ENCODE measurements around the gene KAT5. TPM values are rescaled to one million over a fixed set of nuclear protein-coding genes. Genes with fewer than 3 reads are reported as not detected.
"Not testable (repeated sequence)": the region's sequence is repeated elsewhere in the genome, so short reads cannot be mapped to it uniquely, and the experiment has no call there.

KAT5 gene
- total RNA-seq, 1 donor from 2014 or later = 47.3 TPM

DNA sequence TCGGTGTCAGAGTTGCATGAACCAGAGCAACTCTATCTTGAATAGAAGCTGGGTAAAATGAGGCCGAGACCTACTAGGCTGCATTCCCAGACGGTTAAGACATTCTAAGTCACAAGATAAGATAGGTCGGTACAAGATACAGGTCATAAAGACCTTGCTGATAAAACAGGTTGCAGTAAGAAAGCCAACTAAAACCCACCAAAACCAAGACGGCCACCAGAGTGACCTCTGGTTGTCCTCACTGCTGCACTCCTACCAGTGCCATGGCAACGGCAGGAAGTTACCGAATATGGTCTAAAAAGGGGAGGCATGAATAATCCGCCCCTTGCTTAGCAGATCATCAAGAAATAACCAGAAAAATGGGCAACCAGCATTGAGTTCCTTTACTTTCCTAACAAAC, 2.4 kb upstream of the KAT5 start:
- ATAC-seq = no peak

DNA sequence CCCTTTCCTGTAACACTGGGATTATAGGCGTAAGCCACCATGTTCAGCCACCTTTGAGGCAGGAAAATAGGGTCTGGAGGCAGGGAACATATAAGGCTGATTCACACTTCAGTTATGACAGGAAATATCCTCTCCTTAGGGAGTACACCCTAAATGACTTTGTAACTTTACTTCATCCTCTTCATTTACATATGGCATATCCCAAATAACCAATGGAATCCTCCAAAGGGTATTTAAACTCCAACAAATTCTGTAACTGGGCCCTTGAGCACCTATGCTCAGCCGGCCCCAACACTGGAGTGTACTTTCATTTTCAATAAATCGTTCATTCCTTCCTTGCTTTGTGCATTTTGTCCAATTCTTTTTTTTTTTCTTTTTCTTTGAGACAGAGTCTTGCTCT, 1.6 kb upstream of the KAT5 start:
- ATAC-seq = no peak

GRCh38 chr11:65712633-65713076, 603 bp downstream of the KAT5 start:
- no peak for ATAC-seq

DNA sequence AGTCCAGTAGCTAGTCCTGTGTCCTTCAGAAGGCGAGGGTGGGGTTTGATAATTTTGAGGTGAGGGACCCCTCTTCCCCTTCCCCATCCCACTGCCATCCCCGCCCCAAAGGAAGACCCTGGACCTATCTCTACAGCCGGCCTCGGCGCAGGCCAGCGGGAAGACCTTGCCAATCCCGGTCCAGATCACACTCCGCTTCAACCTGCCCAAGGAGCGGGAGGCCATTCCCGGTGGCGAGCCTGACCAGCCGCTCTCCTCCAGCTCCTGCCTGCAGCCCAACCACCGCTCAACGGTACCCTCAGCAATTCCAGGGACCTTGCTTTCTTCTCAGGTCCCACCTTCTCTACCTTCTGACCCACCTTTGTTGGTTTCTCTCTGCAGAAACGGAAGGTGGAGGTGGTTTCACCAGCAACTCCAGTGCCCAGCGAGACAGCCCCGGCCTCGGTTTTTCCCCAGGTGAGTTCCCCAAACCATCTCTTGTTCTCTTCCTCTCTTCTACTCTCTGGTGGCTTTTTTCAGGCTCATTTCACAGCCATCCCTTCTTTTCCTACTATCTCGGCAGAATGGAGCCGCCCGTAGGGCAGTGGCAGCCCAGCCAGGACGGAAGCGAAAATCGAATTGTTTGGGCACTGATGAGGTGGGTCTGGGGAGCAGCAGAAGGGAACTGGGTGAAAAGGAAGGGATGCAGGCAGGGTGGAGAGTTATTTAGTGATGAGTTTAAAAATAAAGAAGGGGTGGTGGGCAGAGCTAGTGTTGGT, 1.3 kb downstream of the KAT5 start:
- ATAC-seq = no peak

DNA sequence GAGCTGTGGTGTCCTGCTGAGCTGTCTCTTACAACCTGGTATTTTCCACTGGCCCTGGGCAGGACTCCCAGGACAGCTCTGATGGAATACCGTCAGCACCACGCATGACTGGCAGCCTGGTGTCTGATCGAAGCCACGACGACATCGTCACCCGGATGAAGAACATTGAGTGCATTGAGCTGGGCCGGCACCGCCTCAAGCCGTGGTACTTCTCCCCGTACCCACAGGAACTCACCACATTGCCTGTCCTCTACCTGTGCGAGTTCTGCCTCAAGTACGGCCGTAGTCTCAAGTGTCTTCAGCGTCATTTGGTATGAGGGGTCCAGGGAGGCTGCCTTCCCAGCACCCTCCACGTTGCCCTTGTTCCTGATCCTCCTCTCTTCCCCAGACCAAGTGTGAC, 2.4 kb downstream of the KAT5 start:
- ATAC-seq = no peak

DNA sequence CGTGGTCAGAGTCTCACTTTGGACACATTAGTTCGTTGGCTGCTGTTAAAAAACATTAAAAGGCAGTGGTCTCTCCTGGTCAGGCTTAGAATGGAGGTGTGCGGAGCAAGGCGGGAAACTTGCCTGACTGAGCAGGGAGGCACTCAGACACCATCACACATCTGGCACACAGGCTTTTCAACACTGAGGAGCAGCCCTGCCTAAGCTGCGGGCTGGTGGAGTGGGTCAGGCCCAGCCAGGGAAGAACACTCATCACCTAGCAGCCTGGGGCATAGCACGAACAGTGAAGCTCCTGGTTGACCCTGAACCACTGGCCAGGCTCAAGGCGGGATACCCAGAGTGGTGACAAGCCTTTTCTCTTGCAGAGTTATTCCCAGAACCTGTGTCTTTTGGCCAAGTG, 4.2 kb downstream of the KAT5 start:
- ATAC-seq = no peak

- ATAC-seq = no peak
These were observed 4.8 kb downstream of the KAT5 start for GRCh38 chr11:65716774-65717405.

GRCh38 chr11:65717906-65718305, 5.9 kb downstream of the KAT5 start:
- ATAC-seq = no peak

GRCh38 chr11:65718531-65718930, 6.5 kb downstream of the KAT5 start:
- no peak for ATAC-seq

- peak; percentile 10 for ATAC-seq
These were observed 7.0 kb downstream of the KAT5 start for GRCh38 chr11:65718964-65719492.

DNA sequence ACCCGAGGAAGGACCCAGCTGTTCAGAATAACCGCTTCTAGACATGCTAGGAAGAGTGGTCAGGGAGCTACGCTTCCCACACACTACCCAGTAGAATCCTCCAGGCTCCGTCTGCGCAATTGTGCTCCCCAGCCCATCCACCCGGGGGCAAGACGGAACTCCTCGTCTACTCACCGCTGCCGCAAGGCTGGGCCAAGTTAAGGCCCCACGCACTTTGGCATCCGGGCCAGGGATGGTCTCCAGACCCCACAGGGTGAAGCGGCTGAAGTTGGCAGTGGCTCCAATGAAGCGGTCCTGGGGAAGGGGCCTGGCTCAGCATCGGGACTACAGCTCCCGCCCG, 7.8 kb downstream of the KAT5 start:
- ATAC-seq = peak; percentile 43

- peak; percentile 86 for ATAC-seq
These were observed 8.3 kb downstream of the KAT5 start, which contains the start of gene RNASEH2C for GRCh38 chr11:65720211-65720934. Gene RNASEH2C (minus strand): TSS chr11:65720798. CDS start chr11:65720758, 40 bp downstream.

DNA sequence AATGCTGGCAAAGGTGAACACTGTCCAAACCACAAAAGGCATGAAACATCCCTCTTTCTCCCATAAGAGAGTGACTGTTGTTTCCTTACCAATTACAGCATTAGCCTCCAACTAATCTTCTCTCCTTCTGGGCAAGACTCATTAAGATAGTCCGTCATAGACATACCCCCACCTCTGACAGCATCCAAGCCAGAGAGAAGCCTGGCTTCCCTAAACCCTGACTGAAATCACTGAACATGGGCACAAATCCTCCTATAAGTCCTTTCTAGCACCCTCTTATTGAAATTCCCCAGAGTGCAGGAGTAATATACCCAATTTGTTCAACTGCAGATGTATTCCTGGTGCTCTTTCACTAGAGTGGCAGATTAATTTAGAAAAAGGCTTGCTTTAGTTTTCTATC, 10.2 kb downstream of the KAT5 start:
- ATAC-seq = no peak

DNA sequence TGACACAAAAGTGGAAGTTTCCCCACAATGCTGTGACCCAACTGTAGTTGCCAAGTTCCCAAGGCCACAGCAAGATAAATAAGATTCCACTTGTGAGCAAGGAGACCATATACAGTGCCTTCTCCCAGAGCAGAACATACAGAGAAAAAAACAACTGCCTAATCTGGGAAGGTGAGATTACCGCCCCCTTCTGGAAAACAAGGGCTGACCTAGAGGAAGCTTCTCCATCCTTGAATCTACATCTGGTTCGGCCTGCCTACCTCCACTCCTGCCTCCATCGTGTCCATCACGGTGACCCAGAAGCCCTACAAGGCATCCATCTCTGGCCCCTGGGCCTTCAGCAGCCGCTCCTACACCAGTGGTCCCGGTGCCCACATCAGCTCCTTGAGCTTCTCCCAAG, 14.6 kb downstream of the KAT5 start:
- ATAC-seq = no peak

- peak; percentile 23 for ATAC-seq
These were observed 15.8 kb downstream of the KAT5 start for GRCh38 chr11:65727865-65728264.

- ATAC-seq = no peak
These were observed 18.4 kb downstream of the KAT5 start for GRCh38 chr11:65730461-65730860.

DNA sequence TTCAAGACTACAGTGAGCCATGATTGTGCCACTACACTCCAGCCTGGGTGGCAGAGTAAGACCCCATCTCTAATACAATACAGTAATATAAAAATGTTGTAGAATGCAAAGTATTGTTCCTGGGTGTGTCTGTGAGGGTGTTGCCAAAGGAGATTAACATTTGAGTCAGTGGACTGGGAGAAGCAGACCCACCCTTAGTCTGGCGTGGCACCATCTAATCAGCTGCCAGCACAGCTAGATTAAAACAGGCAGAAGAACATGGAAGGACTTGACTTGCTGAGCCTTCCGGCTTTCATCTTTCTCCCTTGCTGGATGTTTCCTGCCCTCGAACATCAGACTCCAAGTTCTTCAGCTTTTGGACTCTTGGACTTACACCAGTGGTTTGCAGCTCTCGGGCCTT, 23.1 kb downstream of the KAT5 start:
- not testable (repeated sequence) for ATAC-seq

DNA sequence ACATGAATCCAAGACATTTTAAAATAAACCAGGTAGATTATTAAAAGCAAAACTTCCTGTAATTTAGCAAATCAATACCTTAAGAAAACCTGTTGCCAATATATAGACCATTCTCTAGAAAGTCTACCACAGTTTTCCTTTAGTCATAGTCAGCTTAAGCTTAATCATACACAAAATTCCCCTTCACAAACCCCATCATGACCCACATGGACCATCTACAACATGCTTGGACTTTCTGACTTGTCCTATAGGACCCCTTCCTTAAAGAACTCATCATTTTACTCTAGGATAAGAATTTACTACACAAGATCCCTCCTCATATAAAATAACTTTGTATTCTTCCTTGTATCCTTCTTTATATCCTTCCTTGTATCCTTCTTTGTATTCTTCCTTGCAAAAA, 24.8 kb downstream of the KAT5 start:
- no peak for ATAC-seq

DNA sequence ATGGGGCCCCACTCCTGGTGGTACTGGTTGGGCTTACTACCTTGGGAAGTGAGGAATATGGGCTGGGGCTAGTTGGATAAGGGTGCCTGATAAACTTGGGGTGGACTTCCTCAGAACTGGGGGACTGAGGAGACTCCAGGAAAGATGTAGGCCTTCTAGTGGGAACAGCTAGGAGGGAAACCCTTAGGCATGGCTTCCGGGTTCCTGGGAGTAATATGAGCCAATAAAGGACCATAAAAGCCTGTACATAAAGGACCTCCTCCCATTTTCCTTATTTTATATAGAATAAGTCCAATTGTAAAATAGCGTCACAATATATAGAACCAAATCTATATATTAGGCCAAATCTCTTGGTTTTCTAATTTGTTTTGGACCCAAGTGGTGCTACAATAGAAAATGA, 27.0 kb downstream of the KAT5 start:
- no peak for ATAC-seq

- no peak for ATAC-seq
These were observed 29.1 kb downstream of the KAT5 start for GRCh38 chr11:65741185-65741584.

DNA sequence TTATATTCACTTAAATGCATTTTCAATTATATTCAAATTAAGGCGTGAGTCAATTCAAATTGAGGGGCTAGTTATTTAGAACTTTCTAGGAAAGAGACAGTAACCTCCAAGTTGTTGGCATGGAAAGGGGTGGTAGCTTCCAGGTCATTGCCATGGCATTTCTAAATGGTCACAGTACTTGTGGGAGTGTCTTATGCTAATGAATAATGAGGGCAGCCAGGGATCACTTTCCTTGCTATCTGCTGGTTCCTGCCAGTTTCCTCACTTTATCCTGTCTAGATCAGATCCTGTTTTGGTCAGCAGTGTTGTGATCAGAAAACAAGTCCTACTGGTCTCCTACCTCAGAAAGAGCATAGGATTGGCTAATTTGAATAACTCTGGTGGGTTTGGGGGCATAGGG, 30.3 kb downstream of the KAT5 start:
- ATAC-seq = no peak

DNA sequence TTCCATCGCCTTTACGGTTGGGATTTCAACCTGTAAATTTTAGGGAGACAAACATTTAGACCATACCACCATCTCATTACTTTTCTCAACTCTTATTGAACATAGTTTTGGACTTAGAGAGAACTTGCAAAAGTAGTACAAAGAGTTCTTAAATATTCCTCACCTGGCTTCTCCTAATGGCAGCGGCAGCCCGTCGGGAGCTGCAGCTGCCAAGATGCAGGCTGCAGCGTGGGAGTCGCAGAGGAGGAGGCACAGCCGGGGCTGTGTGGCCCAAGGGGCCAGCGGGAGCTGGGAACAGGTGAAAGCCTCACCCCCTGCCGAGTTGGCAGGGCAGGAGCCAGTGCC, 31.6 kb downstream of the KAT5 start:
- peak; percentile 27 for ATAC-seq

- peak; percentile 67 for ATAC-seq
These were observed 32.1 kb downstream of the KAT5 start for GRCh38 chr11:65744026-65744698.
